ENCODE measurements around the gene LHFPL3.

LHFPL3 gene

DNA sequence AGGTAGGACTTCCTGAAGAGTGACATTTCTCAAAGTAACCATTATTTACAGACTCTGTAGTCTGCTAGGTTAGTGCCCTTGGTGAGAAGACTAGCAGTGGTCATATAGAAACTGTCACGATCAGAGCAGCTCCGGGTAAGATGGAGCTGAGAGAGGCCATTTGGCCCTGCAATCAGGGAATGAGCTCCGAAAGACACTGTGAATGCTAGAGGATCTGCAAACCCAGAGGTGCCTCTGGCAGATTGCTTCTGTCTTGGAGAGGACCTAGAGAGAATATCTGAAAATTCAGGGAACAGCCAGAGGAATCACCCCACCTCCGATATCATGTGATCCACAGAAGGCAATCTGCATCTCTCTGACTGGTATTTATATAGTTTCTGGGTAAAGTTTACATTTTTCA is 438.7 kb downstream of the LHFPL3 start:
- no peak for DNase-seq (ENCODE audit: low read depth)
- H3K4me3 ChIP-seq (ENCODE audit: low read depth, low read length), result no peak overlapping the region
- TF ChIP-seq, protein P1, sequence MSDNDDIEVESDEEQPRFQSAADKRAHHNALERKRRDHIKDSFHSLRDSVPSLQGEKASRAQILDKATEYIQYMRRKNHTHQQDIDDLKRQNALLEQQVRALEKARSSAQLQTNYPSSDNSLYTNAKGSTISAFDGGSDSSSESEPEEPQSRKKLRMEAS (IDR thresholded peaks at IDR 0.05; ENCODE audit: low read depth, low read length), result no peak
- TF ChIP-seq, protein P2, sequence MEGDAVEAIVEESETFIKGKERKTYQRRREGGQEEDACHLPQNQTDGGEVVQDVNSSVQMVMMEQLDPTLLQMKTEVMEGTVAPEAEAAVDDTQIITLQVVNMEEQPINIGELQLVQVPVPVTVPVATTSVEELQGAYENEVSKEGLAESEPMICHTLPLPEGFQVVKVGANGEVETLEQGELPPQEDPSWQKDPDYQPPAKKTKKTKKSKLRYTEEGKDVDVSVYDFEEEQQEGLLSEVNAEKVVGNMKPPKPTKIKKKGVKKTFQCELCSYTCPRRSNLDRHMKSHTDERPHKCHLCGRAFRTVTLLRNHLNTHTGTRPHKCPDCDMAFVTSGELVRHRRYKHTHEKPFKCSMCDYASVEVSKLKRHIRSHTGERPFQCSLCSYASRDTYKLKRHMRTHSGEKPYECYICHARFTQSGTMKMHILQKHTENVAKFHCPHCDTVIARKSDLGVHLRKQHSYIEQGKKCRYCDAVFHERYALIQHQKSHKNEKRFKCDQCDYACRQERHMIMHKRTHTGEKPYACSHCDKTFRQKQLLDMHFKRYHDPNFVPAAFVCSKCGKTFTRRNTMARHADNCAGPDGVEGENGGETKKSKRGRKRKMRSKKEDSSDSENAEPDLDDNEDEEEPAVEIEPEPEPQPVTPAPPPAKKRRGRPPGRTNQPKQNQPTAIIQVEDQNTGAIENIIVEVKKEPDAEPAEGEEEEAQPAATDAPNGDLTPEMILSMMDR (IDR thresholded peaks at IDR 0.05; ENCODE audit: low read depth, low read length), result no peak

DNA sequence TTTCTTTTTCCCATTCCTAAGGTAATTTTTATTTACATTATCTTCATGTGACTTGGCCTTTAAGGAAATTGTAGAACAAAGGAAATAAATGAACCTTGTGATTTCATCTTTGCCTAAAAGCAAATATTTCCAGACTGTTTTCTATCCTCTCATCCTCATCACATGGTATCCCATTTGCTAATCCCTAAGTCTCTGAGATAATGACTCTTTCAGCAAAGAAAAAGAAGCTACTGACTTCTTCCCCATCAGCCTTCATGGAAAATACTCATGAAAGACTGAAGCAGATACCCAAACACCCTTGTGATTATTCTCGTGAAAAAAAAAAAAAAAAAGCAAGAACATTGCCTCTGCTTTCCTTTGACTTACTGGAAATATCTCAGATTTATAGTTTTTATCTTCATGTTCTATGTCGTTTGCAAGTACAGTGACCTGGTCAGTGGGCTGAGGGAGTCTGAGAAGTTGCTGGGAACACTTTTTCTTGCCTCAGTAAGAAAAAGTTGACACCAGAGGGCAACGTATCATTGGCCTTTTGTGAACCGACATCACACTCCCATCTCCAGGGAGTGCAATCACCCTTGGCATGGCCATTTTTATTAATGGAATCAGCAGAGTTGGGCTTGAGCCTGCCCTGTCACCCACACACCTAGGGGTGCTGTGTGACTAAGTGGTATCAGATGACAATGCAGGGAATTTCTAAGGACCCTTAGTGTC is 439.6 kb downstream of the LHFPL3 start:
- TF ChIP-seq, protein P1 (IDR thresholded peaks at IDR 0.05; ENCODE audit: low read depth, low read length), result no peak
- TF ChIP-seq POLR2A (IDR thresholded peaks at IDR 0.05; ENCODE audit: extremely low read depth, insufficient read length) (no peak), MYC (IDR thresholded peaks at IDR 0.05; ENCODE audit: low read depth, low read length) (no peak)
- TF ChIP-seq, protein P2 (IDR thresholded peaks at IDR 0.05; ENCODE audit: low read depth, low read length), result no peak
- DNase-seq (ENCODE audit: low read depth), result no peak
- H3K4me3 ChIP-seq (ENCODE audit: low read depth, low read length), result no peak overlapping the region

DNA sequence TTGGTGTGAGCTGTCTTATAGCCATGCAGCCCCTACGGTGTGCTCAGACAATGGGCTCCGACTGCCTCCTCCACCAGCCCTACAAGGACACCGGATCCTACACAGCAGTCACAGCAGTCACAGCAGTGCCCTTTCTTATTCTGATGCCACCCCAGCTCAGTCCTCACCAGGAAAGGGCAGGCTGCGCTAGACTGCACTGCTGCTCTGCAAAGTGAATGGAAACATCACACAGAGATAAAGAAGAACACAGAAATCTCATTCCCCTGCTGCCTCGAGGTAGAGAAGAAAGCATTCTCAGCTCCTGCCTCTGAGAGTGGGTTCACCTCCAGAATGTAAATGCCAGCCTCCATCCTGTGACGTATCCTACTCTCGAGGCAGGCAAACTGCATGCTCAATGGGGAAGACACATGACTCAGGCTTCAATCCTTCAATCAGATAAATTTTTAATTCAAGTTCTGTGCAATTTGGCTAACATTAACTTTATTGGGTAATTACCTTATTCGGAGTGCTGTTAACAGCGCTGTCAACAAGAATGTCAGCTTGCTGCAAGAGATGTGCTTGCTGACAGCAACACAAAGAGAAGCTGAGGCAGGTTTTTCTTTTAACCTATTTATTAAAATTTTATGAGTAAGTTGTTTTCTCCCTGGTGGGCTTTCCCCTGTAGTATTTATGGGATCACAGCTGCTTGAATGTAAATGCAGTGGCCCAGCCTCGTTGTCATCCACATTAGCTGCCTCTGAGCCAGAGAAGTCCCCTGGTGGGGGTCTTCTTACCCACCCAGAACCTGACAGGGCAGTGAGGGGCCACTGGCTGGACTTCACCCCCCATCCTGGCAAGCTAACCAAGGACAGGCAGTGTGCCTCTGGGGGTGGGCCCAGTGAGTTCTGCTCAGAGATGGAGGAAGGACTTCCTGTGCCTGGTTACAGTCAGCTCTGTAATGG is 444.3 kb downstream of the LHFPL3 start:
- TF ChIP-seq, protein P2 (IDR thresholded peaks at IDR 0.05; ENCODE audit: low read depth, low read length), result no peak
- TF ChIP-seq, protein P1 (IDR thresholded peaks at IDR 0.05; ENCODE audit: low read depth, low read length), result no peak
- TF ChIP-seq POLR2A (IDR thresholded peaks at IDR 0.05; ENCODE audit: extremely low read depth, insufficient read length), result no peak
- no peak for TF ChIP-seq MYC (IDR thresholded peaks at IDR 0.05; ENCODE audit: low read depth, low read length)
- no peak for DNase-seq (ENCODE audit: low read depth)
- H3K4me3 ChIP-seq (ENCODE audit: low read depth, low read length), result no peak overlapping the region

DNA sequence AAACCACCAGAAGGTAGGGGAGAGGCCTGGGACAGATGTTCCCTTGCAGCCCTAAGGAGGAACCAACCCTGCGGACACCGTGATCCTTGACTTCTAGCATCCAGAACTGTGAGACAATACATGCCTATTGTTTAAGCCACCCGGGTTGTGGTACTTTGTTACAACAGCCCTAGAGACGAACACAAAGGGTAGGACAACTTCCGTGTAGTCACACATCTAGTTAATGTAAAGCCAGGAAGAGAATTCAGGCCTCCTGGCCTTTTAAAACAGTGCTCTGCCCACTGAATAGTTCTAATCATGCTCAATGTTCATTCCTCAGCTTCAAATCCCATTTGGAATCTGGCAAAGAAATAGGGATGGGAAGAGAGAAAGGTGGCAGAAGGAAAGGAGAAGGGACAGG is 445.4 kb downstream of the LHFPL3 start:
- no peak overlapping the region for H3K4me3 ChIP-seq (ENCODE audit: low read depth, low read length)
- TF ChIP-seq POLR2A (IDR thresholded peaks at IDR 0.05; ENCODE audit: extremely low read depth, insufficient read length) (no peak), MYC (IDR thresholded peaks at IDR 0.05; ENCODE audit: low read depth, low read length) (no peak)
- TF ChIP-seq, protein P2 (IDR thresholded peaks at IDR 0.05; ENCODE audit: low read depth, low read length), result no peak
- TF ChIP-seq, protein P1 (IDR thresholded peaks at IDR 0.05; ENCODE audit: low read depth, low read length), result no peak

DNA sequence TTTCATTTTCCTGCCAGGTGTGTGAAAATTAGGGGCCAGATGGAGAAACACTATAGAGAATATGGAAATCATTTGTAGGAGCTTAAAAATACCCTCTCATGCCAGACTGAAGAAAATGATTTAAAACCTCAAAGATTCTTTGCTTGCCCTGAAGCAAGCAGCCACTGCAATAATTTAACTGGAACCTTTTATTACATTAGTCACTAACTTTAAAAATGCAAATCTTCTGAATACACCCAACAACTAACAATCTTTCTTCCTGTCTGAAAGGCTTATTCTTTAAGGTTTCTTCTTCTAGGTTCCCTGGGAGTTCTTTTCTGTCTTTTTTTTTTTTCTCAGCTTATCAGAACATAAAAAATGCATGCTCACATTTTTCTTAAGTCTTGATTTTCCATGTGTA is 447.1 kb downstream of the LHFPL3 start:
- TF ChIP-seq, protein P1 (IDR thresholded peaks at IDR 0.05; ENCODE audit: low read depth, low read length), result no peak
- TF ChIP-seq POLR2A (IDR thresholded peaks at IDR 0.05; ENCODE audit: extremely low read depth, insufficient read length) (no peak), MYC (IDR thresholded peaks at IDR 0.05; ENCODE audit: low read depth, low read length) (no peak)
- TF ChIP-seq, protein P2 (IDR thresholded peaks at IDR 0.05; ENCODE audit: low read depth, low read length), result no peak
- no peak overlapping the region for H3K4me3 ChIP-seq (ENCODE audit: low read depth, low read length)
- DNase-seq (ENCODE audit: low read depth), result no peak

More for the DNA sequence above, 445.4 kb downstream of the LHFPL3 start:
- DNase-seq (ENCODE audit: low read depth), result no peak
